ENCODE data around the gene ZNF785.
"Not testable (repeated sequence)": the region's sequence is repeated elsewhere in the genome, so short reads cannot be mapped to it uniquely, and the experiment has no call there.

ZNF785 gene

DNA sequence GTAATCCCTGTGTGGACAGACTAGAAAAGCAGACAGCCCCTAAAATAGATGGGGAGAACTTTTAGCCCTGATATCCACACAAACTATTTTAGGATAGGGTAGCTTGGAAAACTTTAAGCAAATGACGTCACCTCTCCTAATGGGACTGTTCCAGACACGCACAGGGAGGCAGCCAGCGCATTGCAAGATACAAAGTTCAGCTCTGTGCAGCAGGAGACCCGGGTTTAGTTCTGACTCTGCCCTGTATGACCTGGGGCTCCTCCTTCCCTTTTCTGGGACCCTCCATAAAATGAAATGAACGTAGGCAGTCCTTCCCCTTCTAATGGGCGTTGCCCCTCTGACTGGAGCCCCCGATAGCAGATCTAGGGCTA lies 18.4 kb upstream of the ZNF785 start:
- in situ Hi-C loops (cut with MboI; ENCODE audit: low sequenced_read_pairs): loop anchor here (10.0 kb wide), 1 partner anchor 169 kb away; the partner anchor contains the start of gene DCTPP1

GRCh38 chr16:30602616-30603277 lies 17.2 kb upstream of the ZNF785 start:
- in situ Hi-C loops (cut with MboI; ENCODE audit: low sequenced_read_pairs): loop anchor here (10.0 kb wide), 1 partner anchor 168 kb away; the partner anchor contains the start of gene DCTPP1

- in situ Hi-C loops (cut with MboI; ENCODE audit: low sequenced_read_pairs): loop anchor here (10.0 kb wide), 1 partner anchor 167 kb away; the partner anchor contains the start of gene DCTPP1
Measured at GRCh38 chr16:30601966-30602365, 16.5 kb upstream of the ZNF785 start.

GRCh38 chr16:30600929-30601328 lies 15.4 kb upstream of the ZNF785 start:
- in situ Hi-C loops (cut with MboI; ENCODE audit: low sequenced_read_pairs): loop anchor here (10.0 kb wide), 1 partner anchor 166 kb away; the partner anchor contains the start of gene DCTPP1

- in situ Hi-C loops (cut with MboI; ENCODE audit: low sequenced_read_pairs): loop anchor here (10.0 kb wide), 1 partner anchor 165 kb away; the partner anchor contains the start of gene DCTPP1
Measured at GRCh38 chr16:30600215-30600614, 14.7 kb upstream of the ZNF785 start.

DNA sequence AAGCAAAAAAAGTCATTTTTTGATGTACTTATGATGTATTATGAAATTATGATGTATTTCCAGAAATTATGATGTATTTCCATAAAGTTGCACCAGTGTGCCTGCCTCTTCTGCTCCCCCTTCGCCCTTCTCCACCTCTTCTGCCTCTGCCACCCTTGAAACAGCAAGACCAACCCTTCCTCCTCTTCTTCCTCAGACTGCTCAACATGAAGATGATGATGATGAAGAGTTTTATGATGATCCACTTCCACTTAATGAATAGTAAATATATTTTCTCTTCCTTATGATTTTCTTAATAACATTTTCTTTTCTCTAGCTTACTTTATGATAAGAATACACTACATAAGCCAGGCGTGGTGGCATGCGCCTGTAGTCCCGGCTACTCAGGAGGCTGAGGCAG lies 7.4 kb upstream of the ZNF785 start:
- in situ Hi-C loops (cut with MboI; ENCODE audit: low sequenced_read_pairs): no loop called here

GRCh38 chr16:30590869-30591268 lies 5.4 kb upstream of the ZNF785 start:
- in situ Hi-C loops (cut with MboI; ENCODE audit: low sequenced_read_pairs): not testable (repeated sequence)

- in situ Hi-C loops (cut with MboI; ENCODE audit: low sequenced_read_pairs): not testable (repeated sequence)
Measured at GRCh38 chr16:30589582-30589981, 4.1 kb upstream of the ZNF785 start.

GRCh38 chr16:30588651-30589050 lies 3.2 kb upstream of the ZNF785 start:
- in situ Hi-C loops (cut with MboI; ENCODE audit: low sequenced_read_pairs): no loop called here

- in situ Hi-C loops (cut with MboI; ENCODE audit: low sequenced_read_pairs): no loop called here
Measured at GRCh38 chr16:30585022-30585399, 486 bp downstream of the ZNF785 start.

DNA sequence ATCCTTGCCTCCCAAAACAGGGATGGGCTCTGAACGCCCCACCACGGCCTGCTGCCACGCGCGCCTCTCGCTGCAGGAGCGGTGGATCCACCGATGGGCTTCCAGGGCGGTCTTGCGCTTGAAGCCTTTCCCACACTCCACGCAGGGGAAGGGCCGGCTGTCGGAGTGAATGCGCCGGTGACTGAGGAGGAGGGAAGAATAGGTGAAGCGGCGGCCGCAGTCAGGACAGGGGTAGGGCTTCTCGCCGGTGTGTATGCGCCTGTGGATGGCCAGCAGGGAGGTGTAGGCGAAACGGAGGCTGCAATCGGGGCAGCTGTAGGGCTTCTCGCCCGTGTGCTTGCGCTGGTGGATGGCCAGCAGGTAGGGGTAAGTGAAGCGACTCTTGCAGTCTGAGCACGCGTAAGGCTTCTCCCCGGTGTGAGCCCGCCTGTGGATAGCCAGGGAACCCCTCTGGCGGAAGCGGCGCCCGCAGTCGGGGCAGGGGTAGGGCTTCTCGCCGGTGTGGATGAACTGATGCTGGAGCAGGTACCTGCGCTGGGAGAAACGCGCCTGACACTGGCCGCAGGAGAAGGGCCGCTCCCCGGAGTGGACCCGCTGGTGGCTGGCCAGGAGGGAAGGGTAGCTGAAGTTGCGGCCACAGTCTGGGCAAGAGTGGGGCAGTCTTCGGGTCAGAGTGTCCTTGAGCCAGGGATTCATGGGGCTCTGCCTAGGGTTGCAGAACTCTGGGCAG lies 2.7 kb downstream of the ZNF785 start:
- in situ Hi-C loops (cut with MboI; ENCODE audit: low sequenced_read_pairs): no loop called here

GRCh38 chr16:30581457-30581856 lies 4.0 kb downstream of the ZNF785 start:
- in situ Hi-C loops (cut with MboI; ENCODE audit: low sequenced_read_pairs): no loop called here

DNA sequence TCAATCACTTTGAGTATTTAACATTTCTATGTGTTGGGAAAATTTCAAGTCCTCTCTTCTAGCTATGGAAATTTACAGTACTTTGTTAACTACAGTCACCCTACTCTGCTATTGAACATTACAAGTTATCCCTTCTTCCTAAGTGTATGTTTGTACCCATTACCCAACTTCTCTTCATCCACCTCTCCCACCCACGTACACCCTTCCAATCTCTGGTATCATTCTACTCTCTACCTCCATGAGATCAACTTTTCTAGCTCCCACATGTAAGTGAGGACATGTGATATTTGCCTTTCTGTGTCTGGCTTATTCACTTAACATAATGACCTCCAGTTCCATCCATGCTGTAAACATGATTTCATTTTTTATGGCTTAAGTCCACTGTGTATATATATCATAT lies 10.8 kb downstream of the ZNF785 start:
- in situ Hi-C loops (cut with MboI; ENCODE audit: low sequenced_read_pairs): no loop called here

- in situ Hi-C loops (cut with MboI; ENCODE audit: low sequenced_read_pairs): no loop called here
Measured at GRCh38 chr16:30571445-30572322, 13.8 kb downstream of the ZNF785 start, which contains the start of gene ZNF688. Gene ZNF688 (minus strand): TSS chr16:30571714. CDS start chr16:30571629, 85 bp downstream.

DNA sequence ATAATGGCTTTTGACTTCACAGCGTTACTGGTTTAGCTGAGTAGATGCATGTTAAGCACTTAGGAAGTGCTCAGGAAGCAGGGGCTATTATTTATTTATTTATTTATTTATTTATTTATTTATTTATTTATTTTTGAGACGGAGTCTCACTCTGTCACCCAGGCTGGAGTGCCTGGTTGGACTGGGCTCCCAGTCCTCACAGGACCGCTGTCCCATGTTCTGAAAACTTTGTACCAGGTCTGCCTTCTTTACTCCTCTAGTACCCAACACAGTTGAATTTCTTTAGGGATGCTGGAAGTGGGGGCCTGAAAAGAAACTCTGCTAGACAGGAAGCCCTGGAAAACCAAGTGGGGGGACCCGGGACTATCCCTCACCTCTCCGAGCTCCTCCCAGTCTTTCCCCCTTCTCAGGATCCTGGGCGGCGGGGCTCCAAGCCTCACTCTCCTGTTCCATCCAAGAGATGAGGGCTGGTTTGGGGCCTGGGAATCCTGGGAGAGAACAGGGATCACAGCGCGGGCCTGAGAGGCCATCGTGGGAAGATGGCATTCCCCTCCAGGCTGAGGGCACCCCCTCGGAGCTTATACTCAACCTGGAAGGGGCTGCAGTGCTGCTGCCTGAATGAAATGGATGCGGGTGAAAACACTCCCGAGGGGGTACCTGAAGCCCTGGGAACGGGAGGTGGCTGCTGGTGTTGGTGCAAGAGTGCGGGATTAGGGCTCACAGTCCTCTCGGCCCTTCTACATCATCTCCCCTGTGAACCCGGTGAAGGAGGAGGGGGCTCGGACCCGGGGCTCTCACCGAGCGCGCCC lies 14.7 kb downstream of the ZNF785 start:
- in situ Hi-C loops (cut with MboI; ENCODE audit: low sequenced_read_pairs): no loop called here

GRCh38 chr16:30569746-30570635 lies 15.5 kb downstream of the ZNF785 start:
- in situ Hi-C loops (cut with MboI; ENCODE audit: low sequenced_read_pairs): no loop called here

- in situ Hi-C loops (cut with MboI; ENCODE audit: low sequenced_read_pairs): no loop called here
Measured at GRCh38 chr16:30569281-30569680, 16.2 kb downstream of the ZNF785 start.

DNA sequence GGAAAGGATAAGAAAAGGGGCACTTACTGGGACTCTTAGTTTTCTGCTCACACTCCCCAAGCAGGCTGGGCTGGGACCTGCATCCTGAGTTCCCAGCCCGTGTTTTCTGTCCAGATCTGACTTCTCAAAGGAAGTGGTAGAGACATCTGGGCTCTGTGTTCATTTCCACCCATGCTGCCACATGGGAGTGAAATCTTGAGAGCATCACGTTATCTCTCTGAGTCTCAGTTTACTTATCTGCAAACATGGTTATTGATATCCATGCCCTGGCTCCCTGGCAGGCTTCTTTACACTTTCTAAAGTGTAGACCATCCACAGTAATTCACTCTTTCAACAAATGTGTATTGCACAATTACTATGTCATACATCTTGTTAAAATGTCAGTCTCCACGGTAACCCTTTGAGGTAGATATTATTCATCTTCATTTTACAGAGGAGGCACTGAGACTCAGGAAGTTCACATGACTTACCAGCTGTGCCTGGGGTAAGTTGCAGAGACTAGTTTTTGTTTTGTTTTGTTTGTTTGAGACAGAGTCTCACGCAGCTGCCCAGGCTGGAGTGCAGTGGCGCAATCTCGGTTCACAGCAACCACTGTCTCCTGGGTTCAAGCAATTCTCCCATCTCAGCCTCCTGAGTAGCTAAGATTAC lies 17.4 kb downstream of the ZNF785 start:
- in situ Hi-C loops (cut with MboI; ENCODE audit: low sequenced_read_pairs): no loop called here
